RCC 7860 (cell line): ENCODE measurements around the gene FSHB.
"Not testable (repeated sequence)": the region's sequence is repeated elsewhere in the genome, so short reads cannot be mapped to it uniquely, and the experiment has no call there.

ENCODE experiments used
- DNase-seq: peaks from one replicate; pipeline ENCODE4 v3.0.0-alpha.2; 2015; ENCODE audit warnings: low spot score
- FAIRE-seq: peaks from 2 replicates; lab custom pipeline; 2012; peaks lifted over from hg19 to GRCh38; lab: Jason Lieb, UNC

Gene FSHB

GRCh38 chr11:30230714-30231113 lies at the start of gene FSHB:
Gene FSHB (plus strand): TSS chr11:30231014. CDS start chr11:30231903, 889 bp downstream.
- FAIRE-seq = no peak

GRCh38 chr11:30186748-30187147 lies 44.1 kb upstream of the FSHB start:
- FAIRE-seq (no peak), DNase-seq (no peak)

More at GRCh38 chr11:30230714-30231113, at the start of gene FSHB:
- no peak for DNase-seq

- DNase-seq (no peak), FAIRE-seq (no peak)
Measured at GRCh38 chr11:30192620-30193019, 38.2 kb upstream of the FSHB start.

- DNase-seq (peak; percentile 8), FAIRE-seq (no peak)
Measured at GRCh38 chr11:30196400-30197206, 34.2 kb upstream of the FSHB start.

- FAIRE-seq (no peak), DNase-seq (no peak)
Measured at GRCh38 chr11:30197869-30198268, 32.9 kb upstream of the FSHB start.

GRCh38 chr11:30202989-30203388 lies 27.8 kb upstream of the FSHB start:
- FAIRE-seq, DNase-seq: not testable (repeated sequence)

- FAIRE-seq (no peak), DNase-seq (no peak)
Measured at GRCh38 chr11:30203850-30204249, 27.0 kb upstream of the FSHB start.

- DNase-seq = no peak
- FAIRE-seq = no peak
Measured at GRCh38 chr11:30206249-30206996, 24.4 kb upstream of the FSHB start.

GRCh38 chr11:30210357-30210756 lies 20.5 kb upstream of the FSHB start:
- DNase-seq (no peak), FAIRE-seq (no peak)

- FAIRE-seq (no peak), DNase-seq (no peak)
Measured at GRCh38 chr11:30216534-30216933, 14.3 kb upstream of the FSHB start.

- DNase-seq (no peak), FAIRE-seq (no peak)
Measured at GRCh38 chr11:30218278-30218677, 12.5 kb upstream of the FSHB start.

GRCh38 chr11:30225642-30226041 lies 5.2 kb upstream of the FSHB start:
- DNase-seq (no peak), FAIRE-seq (no peak)

GRCh38 chr11:30228323-30228884 lies 2.4 kb upstream of the FSHB start:
- no peak for DNase-seq

GRCh38 chr11:30239025-30239424 lies 8.2 kb downstream of the FSHB start:
- DNase-seq (no peak), FAIRE-seq (no peak)

More at GRCh38 chr11:30228323-30228884, 2.4 kb upstream of the FSHB start:
- no peak for FAIRE-seq

- peak; percentile 38 for DNase-seq
- FAIRE-seq = no peak
Measured at GRCh38 chr11:30244265-30244664, 13.5 kb downstream of the FSHB start.

GRCh38 chr11:30245621-30246020 lies 14.8 kb downstream of the FSHB start:
- no peak for DNase-seq

GRCh38 chr11:30254307-30255298 lies 23.8 kb downstream of the FSHB start:
- no peak for DNase-seq
- FAIRE-seq = no peak

More at GRCh38 chr11:30245621-30246020, 14.8 kb downstream of the FSHB start:
- FAIRE-seq = no peak

- DNase-seq (no peak), FAIRE-seq (no peak)
Measured at GRCh38 chr11:30255637-30256036, 24.8 kb downstream of the FSHB start.

GRCh38 chr11:30257058-30257457 lies 26.2 kb downstream of the FSHB start:
- DNase-seq = no peak
- no peak for FAIRE-seq

- FAIRE-seq = no peak
Measured at GRCh38 chr11:30258679-30259078, 27.9 kb downstream of the FSHB start.

More at GRCh38 chr11:30258679-30259078, 27.9 kb downstream of the FSHB start:
- DNase-seq = no peak
